HG03378 (cell line): Measurements from ENCODE around the gene TMEM52.
"Not testable (repeated sequence)": the region's sequence is repeated elsewhere in the genome, so short reads cannot be mapped to it uniquely, and the experiment has no call there.

Source experiments
- ATAC-seq: cut with Tn5 transposase; IDR thresholded peaks from one replicate; pipeline ENCODE4 v1.9.1; 2021; ENCODE audit warnings: mild to moderate bottlenecking, moderate library complexity; ENCODE audit not compliant: unreplicated experiment

The TMEM52 gene

DNA sequence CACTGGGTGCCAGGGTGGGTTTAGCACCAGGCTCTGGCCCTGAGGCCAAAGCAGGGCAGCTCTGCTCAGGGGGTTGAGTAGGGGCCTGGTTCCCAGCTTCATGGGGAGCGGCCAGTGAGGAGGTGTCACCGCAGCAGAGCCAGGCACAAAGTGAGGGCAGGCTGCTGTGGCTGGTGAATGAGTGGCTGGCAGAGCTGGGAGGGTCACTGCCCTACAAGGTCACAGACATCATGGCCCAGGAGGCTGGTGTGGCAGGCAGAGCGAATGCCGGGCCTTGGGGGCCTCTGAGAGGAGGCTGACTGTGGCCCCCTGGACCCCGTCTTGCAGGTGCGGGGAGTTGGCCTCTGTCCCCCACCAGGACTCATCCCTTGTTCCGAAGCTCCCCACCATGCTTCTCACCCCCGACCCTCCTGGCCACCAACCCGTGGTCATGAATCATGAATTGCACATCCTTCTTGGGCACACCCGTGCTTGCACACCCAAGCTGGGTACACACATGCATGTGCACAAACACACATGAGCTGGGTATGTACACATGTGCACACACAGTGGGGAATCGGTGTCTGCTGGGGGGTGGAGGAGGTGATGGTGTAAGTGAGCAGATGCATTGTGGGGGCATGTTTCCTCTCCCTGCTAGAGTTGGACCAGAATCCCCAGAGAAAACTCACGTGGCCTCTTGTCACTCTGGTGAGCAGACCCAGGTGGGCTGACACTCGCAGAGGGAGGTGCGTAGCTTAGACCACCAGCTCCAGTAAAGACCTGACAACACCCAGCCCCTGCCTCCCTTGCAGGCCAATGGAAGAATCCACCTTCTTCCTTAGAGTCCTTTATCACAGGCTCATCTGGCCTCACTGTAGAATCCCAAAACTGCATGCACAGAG is 23.4 kb downstream of the TMEM52 start:
- no peak for ATAC-seq

DNA sequence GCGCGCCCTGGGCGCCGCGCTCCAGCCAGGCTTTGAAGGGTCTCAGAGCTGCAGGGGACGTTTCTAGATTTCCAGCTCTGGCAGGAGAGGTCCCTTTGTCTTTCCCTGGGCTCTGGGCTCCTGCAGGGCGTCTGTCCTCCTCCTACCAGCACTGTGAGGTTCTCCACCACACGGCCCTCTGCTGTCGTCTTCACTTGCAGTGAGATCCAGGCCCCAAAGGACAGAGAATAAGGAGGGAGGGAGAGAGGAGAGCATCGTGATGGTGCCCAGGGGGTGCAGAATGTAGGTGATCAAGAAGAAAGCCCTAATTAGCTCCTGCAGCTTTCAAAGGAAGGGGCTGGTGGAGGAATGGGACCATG is 24.0 kb downstream of the TMEM52 start:
- ATAC-seq: no peak

DNA sequence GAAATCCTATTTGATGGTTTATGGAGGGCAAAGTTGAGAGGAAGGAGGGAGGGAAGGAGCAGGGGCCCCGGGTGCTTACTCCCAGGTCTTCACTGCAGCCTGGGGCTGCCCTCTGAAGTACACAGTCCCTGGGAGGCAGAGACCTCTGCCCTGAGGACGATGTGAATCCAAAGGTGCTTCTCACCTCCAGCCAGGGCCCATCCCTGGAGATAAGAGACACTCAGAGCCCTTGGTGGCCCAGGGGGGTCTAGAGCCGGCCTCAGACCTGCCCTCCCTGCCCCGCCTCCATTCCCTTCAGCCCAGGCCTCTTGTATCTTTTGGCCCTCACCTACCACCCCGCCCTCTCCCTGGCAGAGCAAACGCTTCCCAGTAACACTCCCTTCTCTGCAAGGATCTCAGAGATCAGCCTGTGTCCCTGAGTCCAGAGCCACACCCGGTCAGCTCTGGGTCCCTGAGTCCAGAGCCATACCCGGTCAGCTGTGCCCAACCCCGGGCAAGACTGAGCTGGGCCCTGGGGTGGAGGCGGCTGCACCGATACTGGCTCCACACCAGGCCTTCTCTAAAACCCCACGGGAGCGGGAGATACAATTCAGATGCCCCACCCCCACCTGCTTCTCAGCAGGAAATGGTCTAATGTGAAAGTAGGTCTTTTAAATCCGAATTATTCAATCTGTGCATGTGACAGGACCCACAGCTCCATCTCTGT is 24.6 kb downstream of the TMEM52 start:
- ATAC-seq: no peak

DNA sequence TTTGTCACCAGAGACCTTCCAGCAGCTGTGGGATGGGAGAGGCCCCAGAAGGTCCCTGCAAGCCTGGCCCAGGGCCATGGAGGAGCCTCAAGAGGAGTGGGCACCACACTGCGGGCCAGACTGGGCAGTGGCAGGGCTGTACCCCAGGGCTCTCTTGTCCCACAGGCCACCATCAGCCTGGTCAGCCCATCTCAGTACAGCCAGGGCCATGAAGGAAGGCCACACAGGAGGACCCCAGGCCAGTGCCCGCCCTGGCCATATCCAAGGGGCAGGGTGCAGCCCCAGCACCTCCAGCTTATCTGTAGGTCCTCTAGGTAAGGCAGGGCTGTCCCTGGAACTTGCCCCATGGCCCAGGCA is 25.1 kb downstream of the TMEM52 start:
- ATAC-seq: no peak

DNA sequence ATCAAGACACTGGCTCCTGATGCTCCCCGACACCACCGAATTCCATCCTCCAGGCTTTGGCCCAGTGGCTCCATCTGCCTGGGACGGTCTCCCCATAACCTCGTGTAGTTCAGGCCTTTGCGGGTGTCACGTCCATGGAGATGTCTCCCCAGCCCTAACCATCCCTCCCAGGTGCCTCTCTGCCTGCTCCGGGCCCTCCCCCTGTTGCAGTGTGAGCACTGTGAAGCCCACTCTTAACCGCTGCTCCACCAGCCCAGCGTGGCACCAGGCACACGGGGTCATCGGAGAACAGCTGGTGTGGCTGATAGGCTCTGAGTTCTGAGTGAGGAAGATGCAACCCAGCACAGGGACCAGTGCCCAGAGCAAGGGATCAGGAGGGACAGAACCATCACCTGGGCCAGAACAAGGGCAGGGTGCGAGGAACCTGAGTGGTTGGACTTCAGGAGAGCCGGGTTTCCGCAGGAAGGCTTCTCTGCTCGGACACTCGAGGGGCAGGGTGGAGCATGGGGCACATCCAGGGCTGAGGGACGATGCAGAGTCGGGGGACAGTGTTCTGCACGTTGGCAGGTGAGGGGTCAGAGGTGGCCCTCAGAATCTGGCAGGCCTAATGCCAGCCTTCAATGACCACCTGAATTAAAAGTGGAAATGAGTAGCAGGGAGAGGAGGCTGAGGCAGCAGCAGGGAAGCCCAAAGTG is 25.6 kb downstream of the TMEM52 start:
- no peak for ATAC-seq

DNA sequence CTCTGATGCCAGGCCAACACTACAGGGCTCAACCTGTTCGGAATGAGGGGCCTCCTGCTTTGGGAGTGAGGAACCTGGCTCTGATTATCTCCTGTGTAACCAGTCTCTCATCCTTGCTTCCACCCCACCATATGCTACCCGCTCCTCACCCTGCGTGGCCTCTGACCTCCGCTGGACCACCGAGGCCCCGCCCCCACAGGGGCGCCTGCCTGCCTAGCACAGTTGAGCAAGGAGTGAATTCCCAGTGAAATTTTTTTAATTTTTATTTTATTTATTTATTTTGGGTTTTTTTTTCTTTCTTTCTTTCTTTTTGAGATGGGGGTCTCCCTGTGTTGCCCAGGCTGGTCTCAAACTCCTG is 26.3 kb downstream of the TMEM52 start:
- no peak for ATAC-seq

DNA sequence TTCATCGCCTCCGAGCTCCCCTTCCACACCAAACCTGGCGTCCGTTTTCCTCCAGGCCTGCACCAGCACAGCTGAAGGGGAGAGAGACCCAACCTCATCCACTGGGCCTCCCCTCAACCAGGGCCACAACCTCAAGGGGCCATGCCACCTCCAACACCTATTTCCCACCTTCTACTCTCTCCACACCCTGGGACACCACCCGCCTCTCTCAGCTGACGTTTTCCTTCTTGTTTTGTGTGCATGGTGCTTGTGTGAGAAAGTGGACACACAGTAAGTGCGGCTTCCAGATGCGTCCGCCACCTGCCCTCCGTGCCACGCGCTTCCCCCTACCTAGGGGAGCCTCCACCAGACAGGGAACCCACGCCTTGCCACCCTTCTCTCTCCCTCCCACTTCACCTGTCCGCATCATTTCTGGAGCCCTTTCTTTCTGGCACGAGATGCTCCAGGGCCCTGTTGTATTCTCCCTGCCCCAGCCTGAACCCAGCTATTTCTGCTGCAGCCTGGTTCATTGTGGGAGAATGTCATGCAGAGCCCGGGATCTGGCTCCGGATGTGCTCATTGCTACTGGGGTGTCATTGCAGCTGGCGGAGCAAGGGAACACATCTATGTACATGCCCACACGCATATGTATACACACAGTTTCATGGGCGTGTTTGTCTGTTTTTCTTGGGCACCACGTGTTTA is 26.9 kb downstream of the TMEM52 start:
- no peak for ATAC-seq

DNA sequence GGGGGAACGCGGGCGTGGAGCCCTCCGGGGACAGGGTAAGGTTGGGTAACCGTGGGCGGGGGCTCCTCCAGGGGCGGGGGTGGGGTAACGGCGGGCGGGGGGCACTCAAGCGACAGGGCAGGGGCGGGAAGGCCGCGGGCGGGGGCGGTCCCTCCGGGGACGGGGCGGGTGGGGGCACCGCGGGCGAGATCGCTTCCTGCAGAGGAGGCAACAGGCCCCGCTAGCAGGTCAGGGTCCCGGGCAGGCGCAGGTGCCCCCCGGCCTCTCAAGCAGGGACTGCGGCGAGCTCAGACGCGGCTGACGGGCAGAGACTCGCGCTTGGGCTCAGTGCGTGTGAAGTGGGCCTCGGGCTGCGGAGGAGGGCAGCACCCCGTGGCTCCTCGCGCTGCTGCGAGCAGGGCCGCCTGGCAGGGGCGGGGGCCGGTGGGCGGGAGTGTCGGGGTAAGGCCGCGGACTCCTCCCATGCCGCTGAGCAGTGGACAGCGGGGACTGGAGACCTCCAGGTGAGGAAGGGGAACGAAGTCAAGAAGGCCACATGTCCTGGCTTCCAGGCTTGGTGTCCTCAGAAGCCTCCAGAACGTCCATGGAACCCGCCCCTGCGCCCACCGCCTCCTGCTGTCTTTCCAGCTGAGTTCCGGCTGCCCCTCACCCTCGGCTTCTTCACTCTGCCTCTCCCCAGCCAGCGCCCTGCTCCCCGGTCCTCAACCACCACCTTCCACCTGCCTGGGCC is 27.6 kb downstream of the TMEM52 start:
- ATAC-seq: no peak

DNA sequence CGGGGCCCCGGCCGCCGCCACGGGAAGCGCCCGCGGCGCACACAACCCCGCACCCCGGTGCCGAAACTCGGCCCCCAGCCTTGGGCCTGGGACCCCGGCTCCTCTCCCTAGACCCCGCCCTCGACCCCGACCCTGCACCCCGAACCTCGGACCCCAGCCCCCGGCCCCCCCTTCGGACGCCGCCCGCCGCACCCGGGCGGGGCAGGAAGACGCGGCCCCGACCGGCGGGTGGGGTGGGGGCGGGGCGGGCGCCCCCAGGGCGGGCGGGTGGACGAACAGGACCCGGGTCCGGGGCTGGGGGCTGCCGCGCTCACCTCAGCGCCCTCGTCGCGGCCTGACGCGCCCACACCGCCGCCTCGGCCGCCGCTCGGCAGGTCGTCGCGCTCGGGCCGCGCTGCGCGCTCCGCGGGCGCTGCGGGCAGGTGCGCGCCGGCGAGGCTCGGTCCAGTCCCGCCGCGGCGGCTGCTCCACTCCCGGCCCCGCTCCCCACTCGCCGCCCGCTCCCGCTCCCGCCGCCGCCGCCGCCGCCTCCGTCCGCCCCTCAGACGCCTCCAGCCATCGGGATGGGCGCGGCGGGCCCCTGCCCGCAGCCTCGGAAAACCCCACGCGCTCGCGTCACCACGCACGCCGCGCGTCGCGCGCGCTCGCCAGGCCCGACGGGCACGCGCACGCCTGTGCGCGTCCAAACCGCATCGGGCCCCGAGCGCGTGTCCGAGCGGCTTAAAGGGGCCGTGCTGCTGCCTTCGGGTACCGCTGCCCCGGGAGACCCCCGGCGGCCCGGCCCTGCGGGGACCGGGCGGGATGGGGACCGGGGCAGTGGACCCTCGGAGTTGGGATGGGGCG is 28.4 kb downstream of the TMEM52 start, which contains the start of gene GNB1:
GNB1 (minus strand) TSS at position 582 of the 843 bp plus-strand sequence. CDS start 65,634 bp downstream, outside the sequence.
- no peak for ATAC-seq

DNA sequence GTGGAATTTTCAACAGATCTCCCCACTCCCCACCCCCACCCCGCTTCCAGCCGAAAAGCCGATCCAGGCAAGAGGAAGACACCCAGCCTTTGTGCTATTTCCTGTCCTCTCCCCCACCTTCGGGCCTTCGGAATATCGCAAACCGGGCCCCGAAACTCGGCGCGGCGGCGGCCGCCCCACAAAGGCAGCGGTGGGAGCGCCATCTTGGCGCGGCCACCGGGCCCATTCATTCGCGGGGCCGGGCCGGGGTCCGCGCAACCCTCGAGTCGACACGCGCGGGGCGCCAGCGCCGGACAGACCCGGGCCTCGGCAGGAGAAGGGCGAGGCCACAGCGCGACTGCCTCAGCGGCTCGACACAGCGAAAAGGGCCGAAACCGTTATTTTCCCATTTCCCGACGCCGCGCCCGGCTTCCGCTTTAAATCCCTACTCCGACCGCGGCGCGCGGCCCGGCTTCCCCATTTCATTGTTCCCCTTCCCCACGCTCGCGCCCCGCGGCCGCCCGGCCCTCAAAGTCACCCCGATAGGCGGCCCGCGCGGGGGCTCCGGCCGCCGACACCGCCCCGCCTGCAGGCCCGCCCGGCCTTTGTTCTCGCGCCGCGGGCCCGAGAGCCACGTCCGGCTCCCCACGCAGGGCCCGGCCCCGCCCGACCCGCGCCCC is 29.1 kb downstream of the TMEM52 start:
- ATAC-seq: no peak

DNA sequence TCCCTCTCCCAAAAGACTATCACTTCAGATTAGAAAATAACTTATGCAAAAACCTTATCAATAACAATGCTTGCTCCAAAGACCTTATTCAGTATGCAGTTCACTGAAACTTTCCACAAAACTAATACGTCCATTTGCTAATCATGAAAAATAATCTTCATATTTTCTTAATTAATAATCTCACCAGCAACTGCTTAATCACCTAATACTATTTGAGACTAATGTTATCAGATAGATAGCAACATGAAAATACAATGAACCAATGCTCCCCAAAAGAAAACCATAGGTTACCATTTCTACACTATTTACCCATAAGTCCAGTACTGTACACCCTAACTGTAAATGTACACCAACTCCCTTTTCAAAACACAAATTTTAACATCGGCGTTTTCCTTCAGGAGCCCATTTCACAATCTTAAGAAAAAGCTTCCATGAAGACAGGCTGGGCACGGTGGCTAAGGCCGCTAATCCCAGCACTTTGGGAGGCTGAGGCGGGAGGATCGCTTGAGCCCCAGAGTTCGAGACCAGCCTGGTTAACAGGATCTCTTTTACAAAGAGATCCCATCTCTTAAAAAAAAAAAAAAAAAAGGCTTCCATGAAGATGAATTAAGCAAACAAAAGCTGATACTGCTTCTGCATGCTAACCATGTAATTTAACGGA is 29.9 kb downstream of the TMEM52 start:
- no peak for ATAC-seq

DNA sequence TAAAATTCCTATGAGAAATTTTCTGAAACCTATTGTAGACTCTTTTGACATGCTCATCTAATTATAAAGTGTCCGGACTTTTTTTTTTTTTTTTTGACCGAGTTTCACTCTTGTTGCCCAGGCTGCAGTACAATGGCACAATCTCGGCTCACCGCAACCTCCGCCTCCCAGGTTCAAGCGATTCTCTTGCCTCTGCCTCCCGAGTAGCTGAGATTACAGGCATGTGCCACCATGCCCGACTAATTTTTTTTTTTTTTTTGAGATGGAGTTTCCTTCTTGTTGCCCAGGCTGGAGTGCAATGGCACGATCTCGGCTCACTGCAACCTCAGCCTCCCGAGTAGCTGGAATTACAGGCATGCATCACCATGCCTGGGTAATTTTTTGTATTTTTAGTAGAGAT is 35.2 kb downstream of the TMEM52 start:
- not testable (repeated sequence) for ATAC-seq

DNA sequence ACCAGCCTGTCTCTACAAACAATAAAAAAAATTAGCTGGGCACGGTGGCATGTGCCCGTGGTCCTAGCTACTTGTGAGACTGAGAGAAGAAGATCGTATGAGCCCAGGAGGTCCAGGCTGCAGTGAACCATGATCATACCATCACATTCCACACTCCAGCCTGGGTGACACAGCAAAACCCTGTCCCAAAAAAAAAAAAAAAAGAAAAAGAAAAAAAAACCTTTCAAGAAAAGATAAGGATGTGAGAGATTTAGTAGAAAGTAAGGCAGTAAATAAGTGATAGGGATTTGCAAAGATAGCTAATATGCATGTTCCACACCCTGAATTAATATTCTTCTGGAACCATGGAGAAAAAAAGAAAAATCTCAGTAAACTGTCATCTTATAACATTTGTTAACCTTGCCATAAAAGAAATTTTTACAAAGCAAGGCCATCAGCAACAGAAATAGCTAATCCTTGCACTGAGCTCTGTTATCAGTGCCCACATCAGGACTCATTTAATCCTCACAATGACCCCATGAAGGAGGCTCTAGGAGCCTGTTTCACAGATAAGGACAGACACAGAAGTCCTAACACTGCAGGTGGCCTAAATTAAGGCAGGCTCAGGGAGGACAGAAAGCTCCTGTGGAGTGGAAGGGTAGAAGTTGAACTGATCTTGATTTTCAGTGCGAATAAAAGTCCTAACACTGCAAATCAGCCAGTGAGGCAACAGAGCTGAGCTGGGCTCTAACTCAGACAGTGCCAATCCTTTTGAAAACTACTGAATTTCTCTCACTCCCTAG is 35.8 kb downstream of the TMEM52 start:
- ATAC-seq: no peak

DNA sequence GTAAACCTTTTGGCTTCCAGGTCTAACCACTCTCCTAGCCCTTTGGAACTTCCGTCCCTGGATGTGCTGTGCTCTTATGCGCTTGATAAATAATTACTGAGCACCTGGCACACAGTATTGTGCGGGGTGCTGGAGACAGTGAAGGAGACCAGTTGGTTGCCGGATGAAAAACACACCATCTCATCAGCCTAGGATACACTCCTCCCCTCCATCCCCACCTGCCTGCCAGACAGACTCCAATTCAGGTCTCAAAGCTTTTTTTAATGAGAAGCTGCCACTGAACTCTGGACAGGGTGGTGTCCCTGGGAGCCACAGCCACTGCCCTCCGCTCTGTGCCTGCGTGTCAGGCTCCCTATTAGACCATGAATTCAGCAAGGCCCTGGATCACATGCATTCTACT is 37.4 kb downstream of the TMEM52 start:
- ATAC-seq: no peak

DNA sequence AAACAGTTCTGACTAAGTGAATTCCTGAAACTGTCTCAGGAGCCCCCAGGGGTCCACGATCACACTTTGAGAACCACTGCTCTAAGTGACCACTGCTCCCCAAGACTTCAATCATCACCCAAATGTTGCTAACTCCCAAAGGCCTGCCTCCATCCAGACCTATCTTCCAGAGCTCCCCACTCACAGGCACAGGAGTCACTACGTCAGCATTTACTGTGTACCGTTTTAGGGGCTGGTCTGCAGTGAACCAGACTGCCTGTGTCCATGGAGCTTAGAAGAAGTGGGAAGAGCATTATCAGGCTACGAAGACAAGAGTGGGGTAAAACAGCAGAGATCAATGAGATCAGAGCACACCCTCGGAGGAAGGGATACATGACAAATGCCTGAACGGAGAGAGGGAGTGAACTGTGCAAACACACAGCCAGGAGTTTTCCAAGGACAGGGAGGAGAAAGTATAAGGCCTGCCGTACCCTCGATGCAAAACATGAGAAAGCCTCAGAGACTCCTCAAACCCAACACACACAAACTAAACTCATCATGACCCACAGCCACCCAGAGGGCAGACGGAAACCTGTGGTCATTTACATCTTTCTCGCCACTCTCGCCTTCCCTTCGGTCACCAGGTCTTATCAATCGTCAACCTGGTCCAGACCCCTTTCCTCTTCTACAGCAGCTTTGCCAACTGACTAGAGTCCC is 38.3 kb downstream of the TMEM52 start:
- no peak for ATAC-seq

DNA sequence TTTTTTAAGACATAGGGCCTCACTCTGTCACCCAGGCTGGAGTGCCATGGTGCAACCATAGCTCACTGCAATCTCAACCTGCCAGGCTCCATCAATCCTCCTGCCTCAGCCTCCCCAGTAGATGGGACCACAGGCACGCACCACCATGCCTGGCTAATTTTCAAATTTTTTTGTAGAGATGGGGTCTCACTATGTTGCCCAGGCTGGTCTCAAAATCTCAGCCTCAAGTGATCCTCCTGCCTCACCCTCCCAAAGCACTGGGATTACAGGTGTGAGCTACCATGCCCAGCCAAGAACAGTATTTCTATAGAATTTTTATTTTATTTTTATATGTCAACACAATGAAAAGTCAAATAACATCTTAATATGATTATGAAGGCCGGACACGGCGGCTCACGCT is 39.1 kb downstream of the TMEM52 start:
- ATAC-seq: no peak

DNA sequence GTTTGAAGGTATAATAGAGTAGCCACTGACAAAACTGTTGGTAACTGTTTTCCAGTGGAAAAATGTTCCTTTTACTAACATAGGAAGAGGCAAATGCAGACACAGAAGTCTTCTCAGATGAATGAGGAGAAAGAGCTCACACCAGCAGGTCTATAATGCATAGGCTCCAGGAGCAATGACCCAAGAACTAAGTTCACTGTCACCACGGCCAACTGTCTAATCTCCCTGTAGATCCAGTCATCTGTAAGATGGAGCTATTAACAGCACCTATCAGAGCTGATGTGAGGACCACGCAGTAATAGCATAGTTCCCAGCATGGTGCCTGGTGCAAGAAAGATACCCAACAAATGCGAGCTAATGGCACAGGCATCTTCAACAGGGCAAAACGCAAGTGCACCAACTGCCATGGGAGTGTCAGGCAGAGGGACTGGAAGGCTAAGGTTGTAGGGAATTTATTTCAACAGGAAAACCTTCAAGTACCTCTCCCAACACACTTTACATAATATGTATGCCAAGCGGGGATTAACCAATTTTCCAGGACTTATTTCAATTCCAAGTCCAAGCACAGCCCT is 41.1 kb downstream of the TMEM52 start:
- ATAC-seq: no peak
